Measurements from ENCODE around the gene ATP8B1.

GRCh38 chr18:57793302-57793986 lies 9.7 kb downstream of the ATP8B1 start:
- TF ChIP-seq CTCF (IDR thresholded peaks at IDR 0.05; ENCODE audit: low read depth, low read length): no peak
- TF ChIP-seq POLR2A (IDR thresholded peaks at IDR 0.05; ENCODE audit: extremely low read depth, insufficient read length): no peak
- no peak for TF ChIP-seq MAX (IDR thresholded peaks at IDR 0.05; ENCODE audit: low read depth, low read length)
- no peak for TF ChIP-seq MYC (IDR thresholded peaks at IDR 0.05; ENCODE audit: low read depth, low read length)

Data from NB4 (cell line).